Endothelial cell of umbilical vein (primary cell): ENCODE measurements around the gene ASPHD2. TPM values are rescaled to one million over a fixed set of nuclear protein-coding genes. Genes with fewer than 3 reads are reported as not detected.

Source experiments
- BruUV-seq: library from RNA; stranded (reverse); fragments of 400-500 nt; replicated peaks from 2 replicates; lab custom pipeline; 2021; lab: Mats Ljungman, UMichigan
- CTCF ChIA-PET: fragments of 300-600, 350-600 bp; sonication (Branson Sonifier 250); formaldehyde crosslinking; loops from one replicate; lab custom pipeline; 2021; ENCODE audit warnings: antibody characterized with exemption, inconsistent platforms; lab: Charles Lee
- POLR2A ChIA-PET: fragments of 300-600, 350-600 bp; sonication (Branson Sonifier 250); formaldehyde crosslinking; loops from one replicate; lab custom pipeline; 2021; ENCODE audit warnings: antibody characterized with exemption, inconsistent platforms; lab: Charles Lee
- DNase-seq: peaks from one replicate; pipeline ENCODE4 v3.0.0-alpha.2; 2011; ENCODE audit warnings: low read depth, low spot score
- FAIRE-seq: peaks from 2 replicates; lab custom pipeline; 2011; peaks lifted over from hg19 to GRCh38; lab: Jason Lieb, UNC
- H2AFZ ChIP-seq: 2 replicates; pipeline ENCODE4 v1.6.0; 2012; ENCODE audit warnings: low read depth, low read length, control low read depth, inconsistent platforms
- H3K27ac ChIP-seq: 2 replicates; pipeline ENCODE4 v1.5.1; 2011; ENCODE audit warnings: low read depth, mild to moderate bottlenecking, control low read depth, low read length, moderate library complexity; ENCODE audit not compliant: insufficient read depth
- H3K27me3 ChIP-seq, 2 experiments: 2 replicates each; pipeline versions ENCODE4 v1.6.0 to v1.6.1; 2011; ENCODE audit warnings: low read length in 2 of 2, mixed read lengths in 1 of 2; ENCODE audit not compliant: control insufficient read depth in 2 of 2, insufficient read depth in 2 of 2
- H3K36me3 ChIP-seq, 2 experiments: 2 replicates in 1 of 2; 3 replicates in 1 of 2; pipeline ENCODE4 v1.5.1; 2011; ENCODE audit warnings: low read length in 2 of 2, mild to moderate bottlenecking in 1 of 2, moderate library complexity in 1 of 2; ENCODE audit not compliant: control insufficient read depth in 2 of 2, insufficient read depth in 2 of 2; ENCODE audit errors: extremely low read depth in 1 of 2
- H3K4me1 ChIP-seq: 3 replicates; pipeline ENCODE4 v1.5.1; 2011; ENCODE audit warnings: mild to moderate bottlenecking, low read length; ENCODE audit not compliant: control insufficient read depth, insufficient read depth; ENCODE audit errors: extremely low read depth
- H3K4me2 ChIP-seq: 2 replicates; pipeline ENCODE4 v1.6.1; 2011; ENCODE audit warnings: low read length, control low read depth, mixed read lengths; ENCODE audit not compliant: insufficient read depth
- H3K4me3 ChIP-seq, 3 experiments: fragments of 200-600 bp in 1 of 3; sonication (generic), shearing (Covaris generic) in 1 of 3; replicated peaks in 1 of 3; 2 replicates each; pipeline ENCODE4 v1.5.1; 2011 to 2016; ENCODE audit warnings: control low read depth in 3 of 3, low read length in 3 of 3, mild to moderate bottlenecking in 2 of 3, inconsistent platforms in 1 of 3, low read depth in 1 of 3, moderate library complexity in 1 of 3; ENCODE audit not compliant: insufficient read depth in 1 of 3
- H3K79me2 ChIP-seq: 2 replicates; pipeline ENCODE4 v1.6.0; 2012; ENCODE audit warnings: low read length, inconsistent platforms; ENCODE audit not compliant: control insufficient read depth, insufficient read depth
- H3K9ac ChIP-seq: replicated peaks from 2 replicates; pipeline ENCODE3; 2011; ENCODE audit warnings: low read length, control low read depth; ENCODE audit not compliant: insufficient read depth; ENCODE audit errors: extremely low read depth
- H3K9me1 ChIP-seq: replicated peaks from 3 replicates; pipeline ENCODE4 v1.6.0; 2011; ENCODE audit warnings: mild to moderate bottlenecking, low read length; ENCODE audit not compliant: control insufficient read depth, insufficient read depth; ENCODE audit errors: extremely low read depth
- H3K9me3 ChIP-seq: replicated peaks from 2 replicates; pipeline ENCODE4 v1.5.1; 2012; ENCODE audit warnings: low read length, inconsistent platforms; ENCODE audit not compliant: control insufficient read depth, insufficient read depth
- H4K20me1 ChIP-seq: replicated peaks from 2 replicates; pipeline ENCODE3; 2011; ENCODE audit warnings: mild to moderate bottlenecking, low read length; ENCODE audit not compliant: control insufficient read depth, insufficient read depth; ENCODE audit errors: extremely low read depth
- CTCF ChIP-seq, 2 donors: IDR thresholded peaks; 1 replicate in 1 of 2; 2 replicates in 1 of 2; pipeline ENCODE4 v1.5.1; 2011; ENCODE audit warnings: low read length in 2 of 2, mild to moderate bottlenecking in 2 of 2, moderate library complexity in 2 of 2, control low read depth in 1 of 2, inconsistent platforms in 1 of 2, low read depth in 1 of 2; ENCODE audit not compliant: insufficient read depth in 1 of 2; ENCODE audit errors: extremely low read depth in 1 of 2
- EZH2 ChIP-seq: IDR thresholded peaks from 2 replicates; pipeline ENCODE4 v1.6.1; 2012; ENCODE audit warnings: borderline replicate concordance, low read depth, mild to moderate bottlenecking, moderate library complexity, low read length, inconsistent platforms; ENCODE audit not compliant: severe bottlenecking
- FOS ChIP-seq: IDR thresholded peaks from 2 replicates; pipeline ENCODE4 v1.6.1; 2011; ENCODE audit warnings: mild to moderate bottlenecking, low read length, moderate library complexity, borderline replicate concordance; ENCODE audit not compliant: insufficient read depth
- GATA2 ChIP-seq: IDR thresholded peaks from 2 replicates; pipeline ENCODE4 v1.7.0; 2011; ENCODE audit warnings: low read depth, mild to moderate bottlenecking, moderate library complexity, mixed read lengths, low read length; ENCODE audit not compliant: insufficient read length, insufficient read depth
- JUN ChIP-seq: IDR thresholded peaks from 2 replicates; pipeline ENCODE4 v1.6.1; 2011; ENCODE audit warnings: borderline replicate concordance, low read depth; ENCODE audit not compliant: insufficient read length, insufficient read depth
- MAX ChIP-seq: IDR thresholded peaks from 2 replicates; pipeline ENCODE4 v1.6.1; 2011; ENCODE audit not compliant: insufficient read depth, insufficient read length
- MYC ChIP-seq: IDR thresholded peaks from one replicate; pipeline ENCODE4 v1.6.1; 2011; ENCODE audit warnings: mild to moderate bottlenecking, low read depth, low read length
- POLR2A ChIP-seq: IDR thresholded peaks from 2 replicates; pipeline ENCODE4 v1.6.1; 2012; ENCODE audit warnings: low read depth, mild to moderate bottlenecking, control low read depth, low read length
- POLR2AphosphoS5 ChIP-seq: IDR thresholded peaks from 2 replicates; pipeline ENCODE4 v1.6.1; 2012; ENCODE audit warnings: low read depth, mild to moderate bottlenecking, control low read depth, low read length, moderate library complexity; ENCODE audit not compliant: insufficient read depth
- dilution Hi-C: fragments of 300-500 bp; cut with MboI; formaldehyde crosslinking; loops from one replicate; pipeline ENCODE4 v1.15.0; 2019; ENCODE audit warnings: low sequenced_read_pairs; ENCODE audit not compliant: extremely low pct_ligation_motif_present
- intact Hi-C: fragments of 100-400 bp; cut with micrococcal nuclease; formaldehyde crosslinking; loops from one replicate; pipeline ENCODE4 v1.10.0; 2022
- polyA plus RNA-seq, 4 experiments: library from polyadenylated mRNA; depleted of rRNA in 3 of 4; stranded (reverse) in 3 of 4; unstranded in 1 of 4; fragments of >200 nt; gene quantifications; 2 replicates each; pipeline versions ENCODE4 v1.2.1 to v1.2.3, GENCODE V29; 2011 to 2012; ENCODE audit warnings: missing spikeins in 1 of 4
- total RNA-seq: library from RNA; stranded (reverse); gene quantifications from 2 replicates; pipeline ENCODE4 v1.2.3, GENCODE V29; 2021

Gene ASPHD2
- total and polyA plus RNA-seq, 2 donors (not counting 3 experiments of a cell fraction or from before 2014, with no cell fraction given), result 4.8 to 5.5 TPM

- BruUV-seq, result no TSS peak
- DNase-seq (no peak), FAIRE-seq (no peak)
- Histone ChIP-seq H2AFZ (no peak overlapping the region), H3K9me1 (no peaks in the 10 kb centered on the region), H3K27ac (no peak overlapping the region), H3K4me1 (no peaks in the 10 kb centered on the region), H4K20me1 (no peaks in the 10 kb centered on the region), H3K4me2 (no peak overlapping the region), H3K9me3 (no peaks in the 10 kb centered on the region), H3K4me3 (no peak overlapping the region), H3K9ac (no peak overlapping the region), H3K36me3 (no peaks in the 10 kb centered on the region), H3K79me2 (no peaks in the 10 kb centered on the region), H3K27me3 (peaks cover 0 to 2% of the 10 kb centered on the region in 2 experiments)
- intact Hi-C loops, result no loop called here
- POLR2A ChIA-PET, result interaction anchor here (0.7 kb wide), 1 partner anchor 53 kb away, joined by 3 read pairs; no protein-coding TSS in a partner anchor
- no peak for TF ChIP-seq MAX
- TF ChIP-seq EZH2, result no peak
- no peak for TF ChIP-seq MYC
- TF ChIP-seq CTCF (IDR thresholded peaks at IDR 0.05; ENCODE audit: extremely low read depth in 1 of 2, insufficient read depth in 1 of 2, low read depth in 1 of 2, low read length in 2 of 2), result no peak
- TF ChIP-seq JUN, result no peak
- TF ChIP-seq POLR2A, result no peak
- TF ChIP-seq GATA2, result no peak
- TF ChIP-seq POLR2AphosphoS5, result no peak
- no peak for TF ChIP-seq FOS
- dilution Hi-C loops, result no loop called here
- CTCF ChIA-PET, result interaction anchor here (0.9 to 1.5 kb wide), 2 partner anchors 27 to 69 kb away, joined by 3 to 5 read pairs; no protein-coding TSS in a partner anchor
Measured at GRCh38 chr22:26391623-26392022, 37.4 kb upstream of the ASPHD2 start.
